ENCODE results near the gene GABARAPL1. TPM values are rescaled to one million over a fixed set of nuclear protein-coding genes. Genes with fewer than 3 reads are reported as not detected.

Gene GABARAPL1
- total and polyA plus RNA-seq, 10 of the 15 experiments (the other 5 are each of a cell fraction or from before 2014, with no cell fraction given): 0.42 to 3.7 (median 1.4) TPM

DNA sequence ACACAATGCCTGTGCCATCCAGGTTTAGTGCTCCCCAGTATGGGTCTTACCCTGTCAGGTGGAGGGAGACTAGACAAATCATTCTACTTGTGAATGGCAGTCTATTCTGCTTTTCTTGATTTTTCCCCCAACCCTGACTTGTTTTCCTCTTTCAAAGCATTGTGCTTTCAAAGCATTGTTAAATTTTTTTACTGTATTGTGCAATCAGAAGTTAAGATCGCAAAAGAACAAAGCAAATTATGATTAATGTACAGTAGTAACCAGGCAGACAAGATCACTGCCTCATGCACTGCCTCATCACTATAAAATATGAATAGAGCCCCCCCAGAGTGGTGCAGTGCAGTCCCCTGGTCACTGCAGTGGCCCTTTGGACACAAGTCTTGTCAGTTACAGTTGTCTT lies 14.1 kb downstream of the GABARAPL1 start:
- FAIRE-seq: no peak
- no peaks in the 10 kb centered on the region for H3K9me3 ChIP-seq (replicated peaks; ENCODE audit: control insufficient read depth, insufficient read depth, low read length)
- no peak overlapping the region for H3K4me2 ChIP-seq (ENCODE audit: control insufficient read depth, insufficient read depth)
- H3K4me1 ChIP-seq (ENCODE audit: control insufficient read depth, insufficient read depth, low read length): 0 out of 2 replicates have a peak, but pooled peaks cover 2% of the 10 kb centered on the region
- H2AFZ ChIP-seq (ENCODE audit: control insufficient read depth, low read depth, low read length): no peak overlapping the region
- ChIA-PET CTCF (no interaction called here), POLR2A (interaction anchor here (0.7 kb wide), 1 partner anchor 1028 kb away, joined by 3 read pairs; no protein-coding TSS in a partner anchor), SMC1A (ENCODE audit: uncharacterized antibody, unreplicated experiment) (interaction anchor here (1.0 kb wide), 1 partner anchor 14 kb away, joined by 4 read pairs; no protein-coding TSS in a partner anchor), RAD21 (ENCODE audit: unreplicated experiment) (no interaction called here)
- no peaks in the 10 kb centered on the region for H4K20me1 ChIP-seq (ENCODE audit: control insufficient read depth, insufficient read depth)
- WGBS (ENCODE audit: insufficient coverage, insufficient replicate concordance, low lambda C conversion rate, missing lambda C conversion rate): 37% methylated on average over 1 of the region's 1 CpG
- no peak overlapping the region for H3K9ac ChIP-seq (ENCODE audit: control insufficient read depth, insufficient read depth, low read length)
- no peak overlapping the region for H3K27ac ChIP-seq (ENCODE audit: control insufficient read depth, insufficient read depth)
- no peak overlapping the region for H3K4me3 ChIP-seq
- intact Hi-C loops (cut with micrococcal nuclease; ENCODE audit: unreplicated experiment) (no loop called here), in situ Hi-C loops (cut with MboI) (no loop called here)
- no peaks in the 10 kb centered on the region for H3K36me3 ChIP-seq (ENCODE audit: control insufficient read depth in 2 of 2, insufficient read depth in 2 of 2, low read length in 1 of 2)
- no TSS peak for BruUV-seq (replicated peaks)
- ATAC-seq: no peak
- no peaks in the 10 kb centered on the region for H3K79me2 ChIP-seq (ENCODE audit: control insufficient read depth, insufficient read depth, low read length)
- H3K27me3 ChIP-seq (replicated peaks in 1 of 2; ENCODE audit: control insufficient read depth in 2 of 2, insufficient read depth in 2 of 2, low read length in 1 of 2): no peaks in the 10 kb centered on the region
- no peak for DNase-seq (ENCODE audit: low read depth, low spot score)
- no peak for TF ChIP-seq ZBTB11 (CRISPR knock-in tag; IDR thresholded peaks at IDR 0.05)
- no peak for TF ChIP-seq MEF2B (IDR thresholded peaks at IDR 0.05; ENCODE audit: partially characterized antibody, poor library complexity, severe bottlenecking)
- no peak for TF ChIP-seq NR2F1 (conservative IDR thresholded peaks at IDR 0.05)
- TF ChIP-seq, protein P1, sequence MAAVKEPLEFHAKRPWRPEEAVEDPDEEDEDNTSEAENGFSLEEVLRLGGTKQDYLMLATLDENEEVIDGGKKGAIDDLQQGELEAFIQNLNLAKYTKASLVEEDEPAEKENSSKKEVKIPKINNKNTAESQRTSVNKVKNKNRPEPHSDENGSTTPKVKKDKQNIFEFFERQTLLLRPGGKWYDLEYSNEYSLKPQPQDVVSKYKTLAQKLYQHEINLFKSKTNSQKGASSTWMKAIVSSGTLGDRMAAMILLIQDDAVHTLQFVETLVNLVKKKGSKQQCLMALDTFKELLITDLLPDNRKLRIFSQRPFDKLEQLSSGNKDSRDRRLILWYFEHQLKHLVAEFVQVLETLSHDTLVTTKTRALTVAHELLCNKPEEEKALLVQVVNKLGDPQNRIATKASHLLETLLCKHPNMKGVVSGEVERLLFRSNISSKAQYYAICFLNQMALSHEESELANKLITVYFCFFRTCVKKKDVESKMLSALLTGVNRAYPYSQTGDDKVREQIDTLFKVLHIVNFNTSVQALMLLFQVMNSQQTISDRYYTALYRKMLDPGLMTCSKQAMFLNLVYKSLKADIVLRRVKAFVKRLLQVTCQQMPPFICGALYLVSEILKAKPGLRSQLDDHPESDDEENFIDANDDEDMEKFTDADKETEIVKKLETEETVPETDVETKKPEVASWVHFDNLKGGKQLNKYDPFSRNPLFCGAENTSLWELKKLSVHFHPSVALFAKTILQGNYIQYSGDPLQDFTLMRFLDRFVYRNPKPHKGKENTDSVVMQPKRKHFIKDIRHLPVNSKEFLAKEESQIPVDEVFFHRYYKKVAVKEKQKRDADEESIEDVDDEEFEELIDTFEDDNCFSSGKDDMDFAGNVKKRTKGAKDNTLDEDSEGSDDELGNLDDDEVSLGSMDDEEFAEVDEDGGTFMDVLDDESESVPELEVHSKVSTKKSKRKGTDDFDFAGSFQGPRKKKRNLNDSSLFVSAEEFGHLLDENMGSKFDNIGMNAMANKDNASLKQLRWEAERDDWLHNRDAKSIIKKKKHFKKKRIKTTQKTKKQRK (IDR thresholded peaks at IDR 0.05; ENCODE audit: low read depth, low read length): no peak
- no peak for TF ChIP-seq KAT2A (conservative IDR thresholded peaks at IDR 0.05; ENCODE audit: control insufficient read depth, low read depth, low read length)
- no peak for TF ChIP-seq E2F4 (IDR thresholded peaks at IDR 0.05; ENCODE audit: low read depth, low read length)
- no peak for TF ChIP-seq BHLHE40 (IDR thresholded peaks at IDR 0.05; ENCODE audit: borderline replicate concordance in 1 of 2, low read depth in 2 of 2, low read length in 1 of 2)
- no peak for TF ChIP-seq NBN (IDR thresholded peaks at IDR 0.05)
- TF ChIP-seq RCOR1 (conservative IDR thresholded peaks at IDR 0.05; ENCODE audit: low read depth, low read length): no peak
- no peak for TF ChIP-seq NFXL1 (IDR thresholded peaks at IDR 0.05; ENCODE audit: borderline replicate concordance)
- TF ChIP-seq, protein P2, sequence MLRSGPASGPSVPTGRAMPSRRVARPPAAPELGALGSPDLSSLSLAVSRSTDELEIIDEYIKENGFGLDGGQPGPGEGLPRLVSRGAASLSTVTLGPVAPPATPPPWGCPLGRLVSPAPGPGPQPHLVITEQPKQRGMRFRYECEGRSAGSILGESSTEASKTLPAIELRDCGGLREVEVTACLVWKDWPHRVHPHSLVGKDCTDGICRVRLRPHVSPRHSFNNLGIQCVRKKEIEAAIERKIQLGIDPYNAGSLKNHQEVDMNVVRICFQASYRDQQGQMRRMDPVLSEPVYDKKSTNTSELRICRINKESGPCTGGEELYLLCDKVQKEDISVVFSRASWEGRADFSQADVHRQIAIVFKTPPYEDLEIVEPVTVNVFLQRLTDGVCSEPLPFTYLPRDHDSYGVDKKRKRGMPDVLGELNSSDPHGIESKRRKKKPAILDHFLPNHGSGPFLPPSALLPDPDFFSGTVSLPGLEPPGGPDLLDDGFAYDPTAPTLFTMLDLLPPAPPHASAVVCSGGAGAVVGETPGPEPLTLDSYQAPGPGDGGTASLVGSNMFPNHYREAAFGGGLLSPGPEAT (IDR thresholded peaks at IDR 0.05; ENCODE audit: low read depth): no peak
- no peak for TF ChIP-seq ESRRA (IDR thresholded peaks at IDR 0.05; ENCODE audit: low read length)

All from GM12878 (cell line).